Skeletal muscle tissue (tissue), 4 donors: Measurements from ENCODE around the gene OR5T1. TPM values are rescaled to one million over a fixed set of nuclear protein-coding genes. Genes with fewer than 3 reads are reported as not detected.

Experiments used
- H3K27ac ChIP-seq: one replicate; pipeline ENCODE4 v1.7.0; 2013; ENCODE audit warnings: mild to moderate bottlenecking, low read depth, low read length, inconsistent platforms
- H3K27me3 ChIP-seq, 3 donors: one replicate each; pipeline ENCODE4 v1.7.0; 2013; ENCODE audit warnings: low read length in 3 of 3; ENCODE audit not compliant: control insufficient read depth in 3 of 3, insufficient read depth in 3 of 3
- H3K36me3 ChIP-seq, 3 donors: one replicate each; pipeline ENCODE4 v1.7.0; 2013; ENCODE audit warnings: low read length in 3 of 3; ENCODE audit not compliant: control insufficient read depth in 3 of 3, insufficient read depth in 3 of 3
- H3K4me1 ChIP-seq, 3 donors: one replicate each; pipeline ENCODE4 v1.7.0; 2013; ENCODE audit warnings: low read length in 3 of 3, mild to moderate bottlenecking in 3 of 3; ENCODE audit not compliant: control insufficient read depth in 3 of 3, insufficient read depth in 3 of 3
- H3K4me3 ChIP-seq, 3 donors: one replicate each; pipeline ENCODE4 v1.7.0; 2013; ENCODE audit warnings: low read length in 3 of 3
- H3K9ac ChIP-seq, 3 donors: one replicate each; pipeline ENCODE4 v1.7.0; 2013; ENCODE audit warnings: low read length in 3 of 3, mild to moderate bottlenecking in 3 of 3, moderate library complexity in 2 of 3, low read depth in 1 of 3
- H3K9me3 ChIP-seq, 3 donors: one replicate each; pipeline ENCODE4 v1.7.0; 2013; ENCODE audit warnings: low read length in 3 of 3; ENCODE audit not compliant: control insufficient read depth in 3 of 3
- total RNA-seq: library from RNA; depleted of rRNA; stranded (reverse); fragments of >200 nt; gene quantifications from one replicate; pipeline ENCODE4 v1.2.3, GENCODE V29; 2014
- donor health status: Osteomylitis.

The OR5T1 gene
- not detected for total RNA-seq

DNA sequence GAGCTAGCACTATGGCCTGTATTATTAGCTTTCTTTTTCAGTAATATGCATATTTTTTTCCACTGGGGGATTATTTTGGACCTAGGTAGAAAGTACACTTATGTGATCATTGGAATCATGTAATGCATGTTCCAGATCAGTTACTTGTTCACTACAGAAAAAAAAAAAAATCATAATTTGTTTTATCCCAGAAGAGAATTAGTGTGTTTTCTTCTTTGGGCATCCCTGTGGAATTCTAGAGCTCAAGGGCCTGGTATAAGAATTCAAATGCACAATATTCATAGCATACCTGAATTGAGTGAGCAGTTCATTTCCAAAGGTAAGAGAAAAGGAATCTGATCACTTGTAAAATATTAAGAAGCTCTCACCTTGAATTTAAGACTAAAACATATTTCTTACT, at the start of gene OR5T1:
TSS of gene OR5T1 (plus strand) at position 301 of the 400 bp plus-strand sequence. CDS start 1,485 bp downstream, outside the sequence.
- H3K4me1 ChIP-seq = no peaks in the 10 kb centered on the region
- no peaks in the 10 kb centered on the region for H3K9me3 ChIP-seq
- H3K27me3 ChIP-seq = no peaks in the 10 kb centered on the region
- H3K36me3 ChIP-seq = no peaks in the 10 kb centered on the region
- H3K9ac ChIP-seq = no peak within 1 kb of the TSS
- H3K27ac ChIP-seq = no peak within 1 kb of the TSS
- no peak within 1 kb of the TSS for H3K4me3 ChIP-seq

DNA sequence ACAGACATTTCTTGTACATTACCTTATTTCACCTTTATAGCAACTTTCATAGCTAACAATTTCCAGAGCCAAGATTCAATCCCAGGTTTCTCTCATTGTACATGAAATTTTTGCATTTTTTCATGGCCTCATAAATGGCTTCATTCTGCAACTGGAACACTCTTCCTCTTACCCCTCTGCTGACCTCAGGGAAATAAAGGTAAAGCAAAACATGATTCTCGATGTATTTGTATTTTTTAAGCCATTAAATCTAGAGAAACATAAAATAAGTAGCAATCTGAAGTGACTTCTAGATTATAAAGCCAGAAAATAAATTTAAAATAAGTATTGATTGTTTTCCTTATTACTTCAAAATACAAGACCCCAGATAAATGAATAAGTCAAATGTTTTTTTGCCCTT, 39.8 kb upstream of the OR5T1 start, which contains the start of gene OR5T2:
TSS of gene OR5T2 (minus strand) at position 101 of the 400 bp plus-strand sequence. CDS start 1,193 bp downstream, outside the sequence.
- no peak within 1 kb of the TSS for H3K27ac ChIP-seq
- no peaks in the 10 kb centered on the region for H3K4me1 ChIP-seq
- H3K4me3 ChIP-seq = no peak within 1 kb of the TSS
- H3K9ac ChIP-seq = no peak within 1 kb of the TSS
- H3K27me3 ChIP-seq = no peaks in the 10 kb centered on the region
- H3K36me3 ChIP-seq = no peaks in the 10 kb centered on the region
- H3K9me3 ChIP-seq = peaks cover 0 to 4% (median 0%) of the 10 kb centered on the region in 3 donors

DNA sequence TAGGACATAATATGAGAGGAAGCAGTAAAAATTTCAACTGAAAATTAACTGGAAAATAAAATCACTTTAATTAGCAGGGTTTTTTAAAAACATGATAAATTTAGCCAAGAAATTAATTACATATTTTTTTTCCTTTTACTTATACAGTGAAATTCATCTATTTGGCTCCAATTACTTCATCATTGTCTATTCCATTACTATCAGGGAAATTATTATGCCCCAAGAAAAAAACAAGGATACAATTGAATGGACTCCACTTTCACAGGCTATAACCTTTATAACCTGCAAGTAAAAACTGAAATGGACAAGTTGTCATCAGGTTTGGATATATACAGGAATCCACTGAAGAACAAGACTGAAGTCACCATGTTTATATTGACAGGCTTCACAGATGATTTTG, 22.0 kb upstream of the OR5T1 start, which contains the start of gene OR5T3:
TSS of gene OR5T3 (plus strand) at position 301 of the 400 bp plus-strand sequence. CDS start at position 301, 0 bp downstream.
- H3K9ac ChIP-seq = no peak within 1 kb of the TSS
- no peaks in the 10 kb centered on the region for H3K36me3 ChIP-seq
- H3K4me3 ChIP-seq = no peak within 1 kb of the TSS
- H3K27me3 ChIP-seq = no peaks in the 10 kb centered on the region
- H3K9me3 ChIP-seq = no peaks in the 10 kb centered on the region
- no peak within 1 kb of the TSS for H3K27ac ChIP-seq
- no peaks in the 10 kb centered on the region for H3K4me1 ChIP-seq

DNA sequence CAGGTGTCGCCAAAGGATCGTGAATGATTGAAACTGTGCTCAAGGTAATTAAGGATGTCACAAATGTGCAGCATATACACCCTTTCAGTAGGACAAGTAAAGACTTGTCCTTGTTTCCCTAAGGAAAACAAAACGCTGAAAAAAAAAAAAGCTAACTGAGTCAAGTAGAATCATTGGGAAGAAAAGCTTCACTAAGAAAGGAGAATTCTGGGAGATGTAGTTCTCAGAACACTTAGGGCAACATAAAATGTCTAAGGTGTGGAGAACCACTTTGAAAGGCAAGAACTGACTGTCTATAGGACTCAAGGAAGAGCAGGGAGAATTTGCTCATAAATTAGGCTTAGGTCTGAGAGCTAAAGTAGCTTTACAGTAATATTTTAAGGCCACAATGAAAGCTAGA, 2.9 kb upstream of the OR5T1 start:
- no peaks in the 10 kb centered on the region for H3K4me1 ChIP-seq

DNA sequence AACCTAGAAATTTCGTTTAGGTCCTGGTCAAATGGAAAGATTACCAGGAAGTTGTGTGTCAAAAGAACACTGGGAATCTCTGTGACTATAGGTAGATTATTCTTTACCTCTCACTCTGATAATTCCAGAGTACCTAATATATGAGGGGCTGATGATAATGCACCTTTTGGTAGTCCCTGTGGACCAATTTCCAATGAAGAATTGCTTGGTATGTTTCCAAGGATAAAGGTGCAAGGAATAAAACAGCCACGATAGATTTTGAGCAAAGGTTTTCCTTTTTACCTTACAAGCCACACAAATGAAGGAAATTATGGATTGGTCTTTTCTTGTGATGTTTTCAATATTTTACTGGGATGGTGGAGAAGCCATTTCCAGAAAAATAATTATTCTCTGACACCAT, 18.2 kb downstream of the OR5T1 start, which contains the start of gene OR8H1:
TSS of gene OR8H1 (minus strand) at position 101 of the 400 bp plus-strand sequence. CDS start 1,192 bp downstream, outside the sequence.
- H3K27ac ChIP-seq = no peak within 1 kb of the TSS
- no peaks in the 10 kb centered on the region for H3K27me3 ChIP-seq
- no peak within 1 kb of the TSS for H3K9ac ChIP-seq
- H3K4me1 ChIP-seq = no peaks in the 10 kb centered on the region
- no peaks in the 10 kb centered on the region for H3K36me3 ChIP-seq
- H3K9me3 ChIP-seq = no peaks in the 10 kb centered on the region
- H3K4me3 ChIP-seq = no peak within 1 kb of the TSS

More for the DNA sequence above, 2.9 kb upstream of the OR5T1 start:
- no peaks in the 10 kb centered on the region for H3K27me3 ChIP-seq
- no peak overlapping the region for H3K4me3 ChIP-seq
- no peaks in the 10 kb centered on the region for H3K9me3 ChIP-seq
- H3K27ac ChIP-seq = no peak overlapping the region
- no peak overlapping the region for H3K9ac ChIP-seq
- no peaks in the 10 kb centered on the region for H3K36me3 ChIP-seq

DNA sequence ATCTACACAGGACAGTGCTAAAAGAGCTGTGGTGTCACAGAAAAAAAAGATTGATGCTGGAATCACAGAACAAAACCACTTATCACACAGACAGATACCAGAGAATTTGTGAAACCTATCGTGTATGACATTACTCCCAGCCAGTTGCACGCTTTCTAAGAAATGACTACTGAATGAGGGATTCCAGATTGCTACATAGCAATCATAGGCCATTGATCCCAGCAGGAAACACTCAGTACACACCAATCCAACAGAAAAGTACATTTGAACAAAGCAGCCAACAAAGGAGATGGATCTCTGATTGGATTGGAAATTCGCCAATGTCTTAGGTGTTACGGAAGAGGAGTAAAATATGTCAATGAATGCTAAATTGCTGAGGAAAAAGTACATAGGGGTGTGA, 22.9 kb downstream of the OR5T1 start:
- no peak overlapping the region for H3K27ac ChIP-seq
- H3K4me1 ChIP-seq = no peaks in the 10 kb centered on the region
- H3K36me3 ChIP-seq = no peaks in the 10 kb centered on the region
- no peak overlapping the region for H3K9ac ChIP-seq
- no peaks in the 10 kb centered on the region for H3K9me3 ChIP-seq
- H3K27me3 ChIP-seq = no peaks in the 10 kb centered on the region
- H3K4me3 ChIP-seq = no peak overlapping the region

DNA sequence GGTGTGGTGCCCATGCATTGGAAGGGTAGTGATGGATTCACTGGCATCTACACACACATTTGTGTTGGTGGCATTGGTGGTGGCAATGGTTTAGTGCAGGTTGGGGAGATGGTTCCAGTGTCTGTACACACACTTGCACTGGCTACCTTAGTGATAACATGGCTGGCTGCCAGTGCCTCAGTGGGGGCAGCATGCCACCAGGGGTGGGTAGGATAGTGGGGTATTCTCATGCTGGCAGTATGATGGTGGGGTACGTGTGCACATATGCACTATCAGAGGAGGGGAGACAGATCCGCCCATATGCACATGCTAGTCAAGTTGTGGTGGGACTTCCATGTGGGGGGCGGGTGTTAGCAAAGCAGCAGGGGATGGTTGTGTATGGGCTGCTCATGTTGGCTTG, 33.9 kb downstream of the OR5T1 start:
- Histone ChIP-seq H3K9me3 (no peaks in the 10 kb centered on the region), H3K27ac (no peak overlapping the region), H3K27me3 (no peaks in the 10 kb centered on the region), H3K4me3 (no peak overlapping the region), H3K9ac (no peak overlapping the region), H3K36me3 (no peaks in the 10 kb centered on the region), H3K4me1 (no peaks in the 10 kb centered on the region)

DNA sequence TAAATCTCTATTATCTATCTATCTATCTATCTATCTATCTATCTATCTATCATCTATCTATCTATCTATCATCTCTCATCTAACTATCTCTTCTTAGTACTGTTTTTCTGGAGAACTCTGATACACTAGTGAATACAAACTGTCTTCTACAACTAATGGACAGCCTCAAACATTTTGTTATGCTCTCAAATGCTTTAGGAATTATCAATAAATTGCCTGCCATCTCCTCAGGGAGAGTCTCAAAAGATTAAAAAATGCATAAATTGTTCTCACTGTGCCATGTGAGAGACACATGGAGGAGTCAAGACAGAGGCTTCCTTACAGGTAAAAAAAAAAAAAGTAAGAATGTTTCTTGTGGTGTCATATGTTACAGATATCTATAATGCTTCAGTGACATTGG, 40.9 kb downstream of the OR5T1 start, which contains the start of gene OR8K3:
TSS of gene OR8K3 (plus strand) at position 301 of the 400 bp plus-strand sequence. CDS start 3,163 bp downstream, outside the sequence.
- no peaks in the 10 kb centered on the region for H3K9me3 ChIP-seq
- no peaks in the 10 kb centered on the region for H3K27me3 ChIP-seq
- no peaks in the 10 kb centered on the region for H3K4me1 ChIP-seq
- H3K36me3 ChIP-seq = no peaks in the 10 kb centered on the region
- no peak within 1 kb of the TSS for H3K27ac ChIP-seq
- no peak within 1 kb of the TSS for H3K4me3 ChIP-seq
- no peak within 1 kb of the TSS for H3K9ac ChIP-seq

Other genes starting within 250 kb of the OR5T1 start
- not detected for gene OR5AS1, start 246.5 kb upstream of the OR5T1 start, total RNA-seq
- gene OR8I2, start 180.8 kb upstream of the OR5T1 start, total RNA-seq = not detected
- gene OR8H2, start 170.5 kb upstream of the OR5T1 start, total RNA-seq = not detected
- gene OR8H3, start 151.8 kb upstream of the OR5T1 start, total RNA-seq = not detected
- not detected for gene OR8J3, start 134.0 kb upstream of the OR5T1 start, total RNA-seq
- not detected for gene OR8K5, start 113.8 kb upstream of the OR5T1 start, total RNA-seq
- not detected for gene OR5J2, start 97.5 kb upstream of the OR5T1 start, total RNA-seq
- not detected for gene OR5T2, start 39.9 kb upstream of the OR5T1 start, total RNA-seq
- gene OR5T3, start 21.9 kb upstream of the OR5T1 start, total RNA-seq = not detected
- not detected for gene OR8H1, start 18.1 kb downstream of the OR5T1 start, total RNA-seq
- not detected for gene OR8K3, start 41.0 kb downstream of the OR5T1 start, total RNA-seq
- not detected for gene OR8K1, start 71.9 kb downstream of the OR5T1 start, total RNA-seq
- not detected for gene OR8J1, start 80.1 kb downstream of the OR5T1 start, total RNA-seq
- gene OR8U1, start 101.5 kb downstream of the OR5T1 start, total RNA-seq = not detected
- gene OR5AL1, start 138.5 kb downstream of the OR5T1 start, total RNA-seq = not detected
- not detected for gene OR5M3, start 199.2 kb downstream of the OR5T1 start, total RNA-seq
- not detected for gene OR5M8, start 217.2 kb downstream of the OR5T1 start, total RNA-seq